ENCODE measurements around the gene OGFRL1.
"Not testable (repeated sequence)": the region's sequence is repeated elsewhere in the genome, so short reads cannot be mapped to it uniquely, and the experiment has no call there.

The OGFRL1 gene

GRCh38 chr6:71288228-71289038 lies at the start of gene OGFRL1:
Gene OGFRL1 (plus strand): TSS chr6:71288811. CDS start chr6:71288937, 126 bp downstream.
- Histone ChIP-seq H3K4me3 (peak within 1 kb of the TSS; percentile 56 to 83 (median 69)), H3K27ac (peak within 1 kb of the TSS; percentile 66 to 98 (median 93))

GRCh38 chr6:71239694-71240093 lies 48.9 kb upstream of the OGFRL1 start:
- H3K4me3 ChIP-seq: no peak overlapping the region
- no peak overlapping the region for H3K27ac ChIP-seq

GRCh38 chr6:71245265-71246049 lies 43.2 kb upstream of the OGFRL1 start:
- no peak overlapping the region for H3K4me3 ChIP-seq
- H3K27ac ChIP-seq: no peak overlapping the region

GRCh38 chr6:71246596-71246995 lies 42.0 kb upstream of the OGFRL1 start:
- no peak overlapping the region for H3K4me3 ChIP-seq
- no peak overlapping the region for H3K27ac ChIP-seq

GRCh38 chr6:71248306-71248765 lies 40.3 kb upstream of the OGFRL1 start:
- no peak overlapping the region for H3K4me3 ChIP-seq
- H3K27ac ChIP-seq: peak overlapping the region in 3 of 21 experiments; percentile 10 to 50 (median 20)

GRCh38 chr6:71248878-71249544 lies 39.6 kb upstream of the OGFRL1 start:
- H3K4me3 ChIP-seq: no peak overlapping the region
- peak overlapping the region in 4 of 21 experiments; percentile 5 to 50 (median 21) for H3K27ac ChIP-seq

GRCh38 chr6:71250099-71250602 lies 38.5 kb upstream of the OGFRL1 start:
- H3K27ac ChIP-seq: peak overlapping the region in 13 of 21 experiments; percentile 2 to 67 (median 32)
- no peak overlapping the region for H3K4me3 ChIP-seq

GRCh38 chr6:71252410-71252809 lies 36.2 kb upstream of the OGFRL1 start:
- Histone ChIP-seq H3K27ac (peak overlapping the region in 1 of 21 experiments; percentile 42), H3K4me3 (no peak overlapping the region)

- no peak overlapping the region for H3K27ac ChIP-seq
- no peak overlapping the region for H3K4me3 ChIP-seq
These were observed 35.7 kb upstream of the OGFRL1 start for GRCh38 chr6:71252960-71253359.

GRCh38 chr6:71254323-71254722 lies 34.3 kb upstream of the OGFRL1 start:
- no peak overlapping the region for H3K27ac ChIP-seq
- no peak overlapping the region for H3K4me3 ChIP-seq

- Histone ChIP-seq H3K4me3 (no peak overlapping the region), H3K27ac (no peak overlapping the region)
These were observed 30.3 kb upstream of the OGFRL1 start for GRCh38 chr6:71258078-71258866.

- no peak overlapping the region for H3K4me3 ChIP-seq
- no peak overlapping the region for H3K27ac ChIP-seq
These were observed 28.6 kb upstream of the OGFRL1 start for GRCh38 chr6:71259888-71260604.

GRCh38 chr6:71262914-71263313 lies 25.7 kb upstream of the OGFRL1 start:
- Histone ChIP-seq H3K4me3 (no peak overlapping the region), H3K27ac (peak overlapping the region in 1 of 21 experiments; percentile 14)

GRCh38 chr6:71266392-71266791 lies 22.2 kb upstream of the OGFRL1 start:
- not testable (repeated sequence) for H3K4me3 ChIP-seq, H3K27ac ChIP-seq

- Histone ChIP-seq H3K4me3 (no peak overlapping the region), H3K27ac (no peak overlapping the region)
These were observed 19.7 kb upstream of the OGFRL1 start for GRCh38 chr6:71268735-71269437.

GRCh38 chr6:71277926-71278600 lies 10.5 kb upstream of the OGFRL1 start:
- no peak overlapping the region for H3K27ac ChIP-seq
- no peak overlapping the region for H3K4me3 ChIP-seq

- Histone ChIP-seq H3K27ac (no peak overlapping the region), H3K4me3 (no peak overlapping the region)
These were observed 9.3 kb upstream of the OGFRL1 start for GRCh38 chr6:71279321-71279720.

Data from skin epidermis (tissue), 12 donors.